ENCODE measurements around the gene RCN2.

Gene RCN2

DNA sequence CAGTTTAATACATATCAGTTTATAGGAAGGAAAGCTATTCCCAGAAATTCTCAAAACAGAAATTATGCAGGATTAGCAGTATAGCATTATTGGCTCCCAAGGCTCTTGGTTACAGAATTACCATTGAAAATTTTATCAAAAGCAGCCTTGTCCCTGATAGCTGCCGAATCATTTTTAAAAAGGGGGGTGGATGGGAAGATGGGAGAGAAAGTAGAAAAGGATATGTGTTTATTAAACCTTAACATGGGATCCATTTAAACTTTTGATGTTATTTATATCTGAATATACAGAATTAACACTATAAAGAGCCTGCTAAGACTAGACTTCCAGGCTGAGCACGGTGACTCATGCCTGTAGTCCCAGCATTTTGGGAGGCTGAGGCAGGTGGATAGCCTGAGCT is 10.8 kb downstream of the RCN2 start:
- no peak for TF ChIP-seq CTCF (IDR thresholded peaks at IDR 0.05)

GRCh38 chr15:76945494-76946093 is 14.0 kb downstream of the RCN2 start:
- no peak for TF ChIP-seq CTCF (IDR thresholded peaks at IDR 0.05)

- no peak for TF ChIP-seq CTCF (IDR thresholded peaks at IDR 0.05)
These were observed 15.9 kb downstream of the RCN2 start for GRCh38 chr15:76947454-76947853.

DNA sequence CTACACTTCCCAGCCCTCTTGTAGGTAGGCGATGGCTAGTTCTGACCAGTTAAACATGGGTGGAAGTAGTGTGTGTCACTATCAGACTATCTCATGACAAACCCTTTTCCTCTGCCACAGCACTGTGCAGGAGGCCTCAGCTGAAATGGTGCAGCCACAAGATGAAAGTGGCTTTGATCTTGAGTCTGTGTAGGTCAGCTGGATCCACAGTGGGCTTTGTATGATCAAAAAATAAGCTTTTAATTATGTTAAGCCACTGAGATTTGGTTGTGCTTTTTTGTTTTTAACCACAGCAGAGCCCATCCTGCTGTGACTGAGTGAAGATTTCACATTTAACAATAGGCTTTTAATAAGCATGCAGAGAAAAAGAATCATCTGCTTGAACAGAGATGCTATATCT is 19.7 kb downstream of the RCN2 start:
- TF ChIP-seq CTCF (IDR thresholded peaks at IDR 0.05), result no peak

DNA sequence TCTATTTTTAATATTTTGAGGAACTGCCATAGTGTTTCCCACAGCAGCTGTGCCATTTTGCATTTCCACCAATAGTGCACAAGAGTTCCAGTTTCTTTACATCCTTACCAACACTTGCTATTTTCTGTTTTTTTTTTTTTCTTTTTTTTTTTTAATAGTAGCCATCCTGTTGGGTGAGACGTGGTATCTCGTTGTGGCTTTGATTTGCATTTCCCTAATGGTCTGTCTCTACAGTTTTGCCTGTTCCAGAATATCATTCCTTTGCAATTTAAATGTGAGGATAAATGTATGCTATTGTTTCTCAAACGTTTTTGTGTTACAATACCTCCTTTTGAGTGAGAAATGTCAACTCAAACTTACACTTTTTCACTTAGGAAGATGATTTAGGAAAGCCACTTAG is 22.4 kb downstream of the RCN2 start:
- no peak for TF ChIP-seq CTCF (IDR thresholded peaks at IDR 0.05)

DNA sequence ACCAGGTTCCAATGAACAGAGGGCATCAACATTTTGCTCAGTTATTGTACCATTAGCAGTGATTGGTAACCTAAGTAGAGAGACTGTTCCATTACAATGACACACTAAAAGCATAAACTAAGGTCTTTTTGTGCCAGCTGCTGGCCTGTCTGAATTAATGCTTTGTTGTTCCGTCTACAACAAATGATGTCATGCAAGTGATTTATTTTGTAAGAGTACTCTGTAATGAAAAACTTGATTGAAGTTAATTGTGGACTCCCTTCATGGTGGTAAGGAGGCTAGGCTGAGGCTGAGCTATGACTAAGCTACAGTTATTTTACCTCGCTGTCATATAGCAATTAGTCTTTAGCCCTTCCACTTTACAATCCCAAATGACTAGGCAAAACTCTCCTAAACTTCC is 23.2 kb downstream of the RCN2 start:
- no peak for TF ChIP-seq CTCF (IDR thresholded peaks at IDR 0.05)

GRCh38 chr15:76961268-76962011 is 29.9 kb downstream of the RCN2 start:
- no peak for TF ChIP-seq CTCF (IDR thresholded peaks at IDR 0.05)

All from LNCAP (cell line).